Measurements from ENCODE around the gene USF1. TPM values are rescaled to one million over a fixed set of nuclear protein-coding genes. Genes with fewer than 3 reads are reported as not detected.

USF1 gene
- total RNA-seq, 8 experiments from 2014 or later: 60.3 to 156 (median 85.6) TPM

GRCh38 chr1:161061419-161061818, 15.6 kb upstream of the USF1 start:
- in situ Hi-C loops (cut with MboI; ENCODE audit: low pct_unique_long_range_greater_than_20kb in 2 of 9, low sequenced_read_pairs in 9 of 9, unreplicated experiment in 9 of 9): no loop called here
- no peak for ATAC-seq (replicated peaks in 6 of 8)
- 40 to 100% (median 95%) methylated on average over 1 to 4 of the region's 4 CpGs; no CpG with 5 or more reads in 4 of the 10 experiments for WGBS, 10 experiments
- Histone ChIP-seq H3K4me3 (no peak overlapping the region), H3K4me1 (replicated peaks in 1 of 2) (no peaks in the 10 kb centered on the region), H3K27ac (no peak overlapping the region)

GRCh38 chr1:161059293-161059692, 13.5 kb upstream of the USF1 start:
- H3K4me1 ChIP-seq (replicated peaks in 1 of 2): no peaks in the 10 kb centered on the region
- in situ Hi-C loops (cut with MboI; ENCODE audit: low pct_unique_long_range_greater_than_20kb in 2 of 9, low sequenced_read_pairs in 9 of 9, unreplicated experiment in 9 of 9): no loop called here
- 40 to 100% (median 84%) methylated on average over 1 to 6 of the region's 6 CpGs; no CpG with 5 or more reads in 4 of the 10 experiments for WGBS, 10 experiments
- ATAC-seq (replicated peaks in 6 of 8): no peak
- no peak overlapping the region for H3K27ac ChIP-seq
- no peak overlapping the region for H3K4me3 ChIP-seq

DNA sequence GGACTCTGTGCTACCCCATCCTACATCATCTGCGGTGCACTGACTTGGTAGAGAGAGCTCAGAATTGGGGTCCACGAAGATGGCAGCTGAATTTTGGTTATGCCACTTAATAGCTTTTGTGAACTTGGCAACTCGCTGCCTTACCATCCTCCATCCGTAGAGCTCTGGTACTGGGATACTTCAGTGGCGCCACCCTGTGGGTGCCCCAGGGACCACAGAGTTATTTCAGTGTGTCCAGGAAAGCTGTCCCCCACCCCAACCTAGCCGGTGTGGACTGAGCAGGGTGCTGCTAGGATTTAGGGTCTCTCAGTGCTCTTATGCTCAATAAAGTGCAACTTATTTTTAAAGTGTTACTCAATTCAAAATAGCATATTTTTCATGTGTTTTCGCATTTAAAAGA, 9.0 kb upstream of the USF1 start:
- Histone ChIP-seq H3K4me1 (replicated peaks in 1 of 2) (no peaks in the 10 kb centered on the region), H3K4me3 (no peak overlapping the region), H3K27ac (no peak overlapping the region)
- ATAC-seq (replicated peaks in 6 of 8): no peak
- 43 to 100% (median 81%) methylated on average over 1 to 7 of the region's 7 CpGs; no CpG with 5 or more reads in 2 of the 10 experiments for WGBS, 10 experiments
- in situ Hi-C loops (cut with MboI; ENCODE audit: low pct_unique_long_range_greater_than_20kb in 2 of 9, low sequenced_read_pairs in 9 of 9, unreplicated experiment in 9 of 9): no loop called here

DNA sequence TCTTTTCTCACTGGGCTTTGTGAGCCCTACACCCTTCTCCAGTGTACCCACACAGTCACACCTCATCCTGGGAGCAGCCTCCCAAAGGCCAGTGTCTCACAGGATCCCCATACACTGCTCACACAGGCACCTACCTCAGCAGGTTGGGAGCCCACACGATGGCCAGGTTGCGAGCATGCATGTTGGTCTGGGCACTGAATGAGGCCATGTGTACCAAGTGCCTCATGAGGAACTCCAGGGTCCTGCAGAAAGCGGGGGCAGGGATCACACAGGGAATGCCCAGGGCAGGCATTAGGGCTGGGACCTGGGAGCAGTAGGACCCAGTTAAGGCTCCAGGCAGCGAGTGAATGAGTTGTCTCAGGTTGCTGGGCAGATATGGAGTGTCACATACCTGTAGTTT, 8.5 kb upstream of the USF1 start:
- 78 to 100% (median 90%) methylated on average over 1 to 4 of the region's 4 CpGs; no CpG with 5 or more reads in 5 of the 10 experiments for WGBS, 10 experiments
- ATAC-seq (replicated peaks in 6 of 8): no peak
- H3K4me3 ChIP-seq: no peak overlapping the region
- no peak overlapping the region for H3K27ac ChIP-seq
- in situ Hi-C loops (cut with MboI; ENCODE audit: low pct_unique_long_range_greater_than_20kb in 2 of 9, low sequenced_read_pairs in 9 of 9, unreplicated experiment in 9 of 9): no loop called here
- no peaks in the 10 kb centered on the region for H3K4me1 ChIP-seq (replicated peaks in 1 of 2)

GRCh38 chr1:161052899-161053298, 7.1 kb upstream of the USF1 start:
- Histone ChIP-seq H3K4me3 (no peak overlapping the region), H3K27ac (no peak overlapping the region), H3K4me1 (replicated peaks in 1 of 2) (no peaks in the 10 kb centered on the region)
- WGBS, 10 experiments: 61 to 100% (median 70%) methylated on average over 1 to 3 of the region's 3 CpGs; no CpG with 5 or more reads in 7 of the 10 experiments
- no peak for ATAC-seq (replicated peaks in 6 of 8)
- in situ Hi-C loops (cut with MboI; ENCODE audit: low pct_unique_long_range_greater_than_20kb in 2 of 9, low sequenced_read_pairs in 9 of 9, unreplicated experiment in 9 of 9): no loop called here

- no peak overlapping the region for H3K27ac ChIP-seq
- in situ Hi-C loops (cut with MboI; ENCODE audit: low pct_unique_long_range_greater_than_20kb in 2 of 9, low sequenced_read_pairs in 9 of 9, unreplicated experiment in 9 of 9): no loop called here
- ATAC-seq (replicated peaks in 6 of 8): no peak
- no peak overlapping the region for H3K4me3 ChIP-seq
- WGBS, 10 experiments: 40 to 90% (median 80%) methylated on average over 1 to 2 of the region's 10 CpGs; no CpG with 5 or more reads in 7 of the 10 experiments
- peaks cover 3 to 6% of the 10 kb centered on the region in 2 donors for H3K4me1 ChIP-seq (replicated peaks in 1 of 2)
These were observed 5.4 kb upstream of the USF1 start for GRCh38 chr1:161051219-161051618.

DNA sequence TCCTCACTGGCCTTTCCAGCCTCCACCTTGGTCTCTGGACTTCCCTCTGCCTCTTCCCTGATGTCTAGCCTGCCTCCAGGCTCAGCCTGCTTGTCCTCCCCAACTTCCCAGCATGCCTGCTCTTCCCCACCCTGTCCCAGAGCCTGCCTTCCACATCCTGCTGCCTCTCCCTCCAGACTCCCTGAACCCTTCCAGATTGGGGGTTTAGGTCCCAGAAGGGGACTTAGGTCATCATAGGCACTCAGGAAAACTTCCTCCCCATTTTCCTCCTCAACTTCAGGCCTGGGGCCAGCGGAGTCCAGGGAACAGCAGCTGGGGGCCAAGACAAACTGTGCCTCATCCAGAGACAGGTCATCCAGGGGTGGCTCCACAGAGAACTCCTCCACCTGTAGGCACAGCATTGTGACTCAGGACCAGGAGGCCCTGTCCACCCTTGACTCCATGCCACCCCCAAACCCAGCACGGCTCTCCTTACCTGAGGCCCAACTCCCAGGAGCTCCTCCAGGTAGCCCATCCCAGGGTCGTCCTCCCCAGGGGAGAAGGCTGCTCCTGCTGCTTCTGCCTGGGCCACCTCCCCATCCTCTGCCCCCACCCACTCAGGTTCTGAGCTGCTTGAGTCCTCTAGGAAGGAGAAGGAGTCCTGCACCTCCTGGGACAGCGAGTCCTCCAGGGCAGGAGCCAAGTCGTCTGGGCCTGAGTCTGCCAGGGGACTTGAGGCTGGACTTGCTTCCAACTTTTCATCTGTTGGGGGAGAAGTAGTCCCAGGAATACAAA, 3.4 kb upstream of the USF1 start:
- ATAC-seq (replicated peaks in 6 of 8): no peak
- WGBS, 10 experiments: 60 to 100% (median 90%) methylated on average over 1 to 4 of the region's 5 CpGs; no CpG with 5 or more reads in 3 of the 10 experiments
- H3K4me3 ChIP-seq: no peak overlapping the region
- H3K4me1 ChIP-seq (replicated peaks in 1 of 2): peaks cover 7 to 10% of the 10 kb centered on the region in 2 donors
- H3K27ac ChIP-seq: no peak overlapping the region
- in situ Hi-C loops (cut with MboI; ENCODE audit: low pct_unique_long_range_greater_than_20kb in 2 of 9, low sequenced_read_pairs in 9 of 9, unreplicated experiment in 9 of 9): loop anchor here in 1 of 9 experiments (25.0 kb wide), 1 partner anchor 88 kb away; the partner anchor contains the start of gene DEDD

DNA sequence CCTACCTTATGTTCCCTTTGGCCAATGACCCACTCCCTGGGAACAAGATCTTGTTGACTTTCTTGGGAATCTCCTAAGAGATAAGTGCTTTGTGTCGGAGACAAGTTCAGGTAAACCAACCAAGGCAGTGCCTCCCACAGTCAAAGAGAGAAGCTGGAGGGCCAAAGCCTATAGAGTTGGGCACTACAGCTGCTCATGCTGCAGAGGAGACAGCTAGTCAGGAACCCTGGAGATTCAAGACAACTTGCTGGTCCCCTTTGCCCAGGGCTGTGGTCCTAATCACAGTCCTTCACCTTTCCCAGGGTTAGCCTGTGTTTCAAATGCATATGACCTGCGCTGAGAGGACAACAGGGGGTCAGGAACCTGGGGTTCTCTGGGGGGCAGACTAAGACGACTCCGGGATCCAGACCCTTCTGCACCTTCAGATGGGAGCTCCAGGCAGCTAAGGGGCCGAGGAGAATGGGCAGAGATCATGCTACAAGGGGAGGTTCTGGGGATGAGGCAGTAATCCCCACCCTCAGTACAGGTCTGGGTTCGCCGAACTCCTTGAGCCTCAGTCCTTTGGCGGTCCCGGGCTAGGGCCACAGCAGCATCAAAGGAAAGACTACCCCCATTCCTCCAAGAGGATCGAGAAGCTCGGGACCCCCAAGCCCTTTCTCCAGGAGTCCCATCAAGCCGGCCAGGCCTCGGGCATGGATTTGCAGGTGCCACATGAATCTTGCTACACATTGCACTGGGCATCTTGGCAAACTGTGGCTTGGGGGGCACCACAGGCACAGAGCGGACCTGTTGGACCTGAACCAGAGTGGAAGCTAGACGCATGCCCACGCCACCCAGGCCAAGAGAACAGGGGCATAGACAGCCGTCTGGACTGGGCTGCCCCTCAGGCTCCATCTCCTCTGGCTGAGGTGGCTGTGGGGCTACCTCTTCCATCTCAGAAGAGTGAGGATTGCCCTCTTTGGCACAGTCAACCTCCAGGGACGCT, 2.0 kb upstream of the USF1 start:
- Histone ChIP-seq H3K27ac (no peak overlapping the region), H3K4me3 (no peak overlapping the region), H3K4me1 (replicated peaks in 1 of 2) (peaks cover 9 to 15% of the 10 kb centered on the region in 2 donors)
- in situ Hi-C loops (cut with MboI; ENCODE audit: low pct_unique_long_range_greater_than_20kb in 2 of 9, low sequenced_read_pairs in 9 of 9, unreplicated experiment in 9 of 9): loop anchor here in 1 of 9 experiments (25.0 kb wide), 1 partner anchor 90 kb away; the partner anchor contains the start of gene DEDD
- ATAC-seq (replicated peaks in 6 of 8): no peak
- WGBS, 10 experiments: 71 to 100% (median 98%) methylated on average over 1 to 13 of the region's 18 CpGs; no CpG with 5 or more reads in 2 of the 10 experiments

- Histone ChIP-seq H3K27ac (peak overlapping the region; percentile 98 to 99), H3K4me1 (replicated peaks in 1 of 2) (peaks cover 9 to 15% of the 10 kb centered on the region in 2 donors), H3K4me3 (peak overlapping the region; percentile 61 to 81 (median 62))
- 30 to 100% (median 71%) methylated on average over 1 to 2 of the region's 2 CpGs; no CpG with 5 or more reads in 2 of the 10 experiments for WGBS, 10 experiments
- in situ Hi-C loops (cut with MboI; ENCODE audit: low pct_unique_long_range_greater_than_20kb in 2 of 9, low sequenced_read_pairs in 9 of 9, unreplicated experiment in 9 of 9): loop anchor here in 1 of 9 experiments (25.0 kb wide), 1 partner anchor 91 kb away; the partner anchor contains the start of gene DEDD
- no peak for ATAC-seq (replicated peaks in 6 of 8)
These were observed 940 bp upstream of the USF1 start for GRCh38 chr1:161046605-161047228.

GRCh38 chr1:161044908-161045735, 655 bp downstream of the USF1 start:
- H3K4me3 ChIP-seq: peak overlapping the region; percentile 61 to 81 (median 62)
- WGBS, 10 experiments: 0 to 10% (median 2%) methylated on average over 1 to 21 of the region's 48 CpGs; no CpG with 5 or more reads in 2 of the 10 experiments
- in situ Hi-C loops (cut with MboI; ENCODE audit: low pct_unique_long_range_greater_than_20kb in 2 of 9, low sequenced_read_pairs in 9 of 9, unreplicated experiment in 9 of 9): loop anchor here in 1 of 9 experiments (25.0 kb wide), 1 partner anchor 92 kb away; the partner anchor contains the start of gene DEDD
- H3K27ac ChIP-seq: peak overlapping the region; percentile 98 to 99
- H3K4me1 ChIP-seq (replicated peaks in 1 of 2): peaks cover 9 to 15% of the 10 kb centered on the region in 2 donors
- ATAC-seq (replicated peaks in 6 of 8): peak; percentile 57 to 80 (median 74)

DNA sequence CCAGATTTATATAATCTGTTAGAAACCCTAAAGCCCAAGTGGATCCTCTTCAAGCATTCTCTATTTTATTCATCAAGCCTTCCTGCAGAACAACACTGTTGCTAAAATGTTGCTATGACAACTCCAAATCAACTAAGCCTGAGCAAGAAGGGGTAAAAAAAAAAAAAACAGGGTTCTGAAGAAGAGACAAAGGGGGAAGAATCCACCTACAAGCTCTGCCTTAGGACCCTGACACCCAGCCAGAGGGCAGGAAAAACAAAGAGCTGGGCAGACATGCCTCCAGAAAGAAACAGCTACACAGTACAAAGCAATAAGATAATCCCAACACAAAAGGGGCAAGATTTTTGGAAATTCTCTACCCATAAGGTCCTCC, 1.3 kb downstream of the USF1 start:
- in situ Hi-C loops (cut with MboI; ENCODE audit: low pct_unique_long_range_greater_than_20kb in 2 of 9, low sequenced_read_pairs in 9 of 9, unreplicated experiment in 9 of 9): loop anchor here in 1 of 9 experiments (25.0 kb wide), 1 partner anchor 93 kb away; the partner anchor contains the start of gene DEDD
- Histone ChIP-seq H3K4me1 (replicated peaks in 1 of 2) (peaks cover 9 to 15% of the 10 kb centered on the region in 2 donors), H3K4me3 (peak overlapping the region; percentile 61 to 81 (median 62)), H3K27ac (peak overlapping the region; percentile 98 to 99)
- no peak for ATAC-seq (replicated peaks in 6 of 8)

Data from motor neuron (in vitro differentiated cells).